Stimulated activated CD8-positive, alpha-beta memory T cell treated with anti-CD3 and anti-CD28 coated beads, Interleukin-7, amount 100 ng/mL, for 48 hours (primary cell): ENCODE measurements around the gene ELP6.
"Not testable (repeated sequence)": the region's sequence is repeated elsewhere in the genome, so short reads cannot be mapped to it uniquely, and the experiment has no call there.

Source experiments
- DNase-seq, 2 donors: peaks; one replicate each; pipeline ENCODE4 v3.0.0-alpha.2; 2020; ENCODE audit warnings: low read depth in 1 of 2; ENCODE audit errors: extremely low read depth in 1 of 2

Gene ELP6

DNA sequence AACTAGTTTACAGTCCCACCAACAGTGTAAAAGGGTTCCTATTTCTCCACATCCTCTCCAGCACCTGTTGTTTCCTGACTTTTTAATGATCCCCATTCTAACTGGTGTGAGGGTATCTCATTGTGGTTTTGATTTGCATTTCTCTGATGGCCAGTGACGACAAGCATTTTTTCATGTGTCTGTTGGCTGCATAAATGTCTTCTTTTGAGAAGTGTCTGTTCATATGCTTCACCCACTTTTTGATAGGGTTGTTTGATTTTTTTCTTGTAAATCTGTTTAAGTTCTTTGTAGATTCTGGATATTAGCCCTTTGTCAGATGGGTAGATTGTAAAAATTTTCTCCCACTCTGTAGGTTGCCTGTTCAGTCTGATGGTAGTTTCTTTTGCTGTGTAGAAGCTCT lies 45.2 kb downstream of the ELP6 start:
- not testable (repeated sequence) for DNase-seq

DNA sequence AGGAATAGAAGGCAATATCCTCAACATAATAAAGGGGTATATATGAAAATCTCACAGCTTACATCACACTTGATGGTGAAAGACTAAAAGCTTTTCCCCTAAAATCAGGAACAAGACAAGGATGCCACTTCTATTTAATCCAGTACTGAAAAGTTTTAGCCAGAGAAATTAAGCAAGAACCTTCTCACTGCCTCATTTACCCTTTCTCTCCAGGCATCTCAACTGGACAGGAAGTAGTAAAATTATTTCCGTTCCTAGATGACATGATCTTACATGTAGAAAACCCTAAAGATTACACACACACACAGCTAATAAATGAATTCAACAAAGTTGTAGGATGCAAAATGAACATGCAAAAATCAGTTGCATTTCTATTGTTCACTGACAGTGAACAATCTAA lies 48.9 kb downstream of the ELP6 start:
- DNase-seq, result no peak

GRCh38 chr3:47459534-47460085 lies 53.9 kb downstream of the ELP6 start:
- DNase-seq, result not testable (repeated sequence)

GRCh38 chr3:47456984-47457383 lies 56.5 kb downstream of the ELP6 start:
- DNase-seq, result no peak

GRCh38 chr3:47455806-47456452 lies 57.6 kb downstream of the ELP6 start:
- no peak for DNase-seq

- DNase-seq, result no peak
These were observed 60.9 kb downstream of the ELP6 start for GRCh38 chr3:47452453-47453215.
